ENCODE measurements around the gene C12orf42.

DNA sequence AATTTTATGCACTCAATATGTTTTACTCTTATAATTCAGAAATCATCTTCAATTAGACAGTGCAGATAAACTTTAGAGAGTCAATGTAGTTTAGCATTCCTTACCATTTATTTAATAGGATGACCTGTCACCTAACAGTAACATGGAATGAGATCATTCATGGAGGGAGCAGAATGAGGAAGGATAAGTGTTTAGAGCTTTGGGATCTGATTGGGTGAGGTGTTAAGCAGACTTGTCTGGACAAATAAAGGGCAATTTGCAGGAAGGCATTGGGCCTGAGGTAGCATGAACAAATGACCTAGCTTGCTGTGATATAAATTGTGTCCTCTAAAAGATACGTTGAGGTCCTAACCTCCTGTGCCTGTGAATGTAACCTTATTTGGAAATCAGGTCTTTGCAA is 187.4 kb downstream of the C12orf42 start:
- TF ChIP-seq GATA2 (IDR thresholded peaks at IDR 0.05; ENCODE audit: low read depth, low read length) = no peak
- TF ChIP-seq GATA3 (IDR thresholded peaks at IDR 0.05; ENCODE audit: low read depth, low read length) = no peak

All from SH-SY5Y (cell line).